IPS-15b (cell line): ENCODE data around the gene RNASE11.
"Not testable (repeated sequence)": the region's sequence is repeated elsewhere in the genome, so short reads cannot be mapped to it uniquely, and the experiment has no call there.

Source experiments
- H3K27me3 ChIP-seq: one replicate; pipeline ENCODE4 v1.6.1; 2013; ENCODE audit warnings: low read length; ENCODE audit not compliant: control insufficient read depth, insufficient read depth
- H3K36me3 ChIP-seq: one replicate; pipeline ENCODE4 v1.6.1; 2013; ENCODE audit warnings: low read length; ENCODE audit not compliant: control insufficient read depth, insufficient read depth
- H3K4me1 ChIP-seq: one replicate; pipeline ENCODE4 v1.6.1; 2013; ENCODE audit warnings: mild to moderate bottlenecking, low read length; ENCODE audit not compliant: control insufficient read depth, insufficient read depth
- H3K4me3 ChIP-seq: one replicate; pipeline ENCODE4 v1.5.1; 2013; ENCODE audit warnings: low read depth, low read length
- H3K9ac ChIP-seq: one replicate; pipeline ENCODE4 v1.6.1; 2013; ENCODE audit warnings: low read depth, mild to moderate bottlenecking, low read length
- H3K9me3 ChIP-seq: one replicate; pipeline ENCODE4 v1.6.1; 2013; ENCODE audit warnings: mild to moderate bottlenecking, low read length; ENCODE audit not compliant: control insufficient read depth, insufficient read depth

The RNASE11 gene

GRCh38 chr14:20569066-20569465 is 18.7 kb downstream of the RNASE11 start:
- H3K4me1 ChIP-seq: no peaks in the 10 kb centered on the region
- no peaks in the 10 kb centered on the region for H3K36me3 ChIP-seq
- no peak overlapping the region for H3K4me3 ChIP-seq

DNA sequence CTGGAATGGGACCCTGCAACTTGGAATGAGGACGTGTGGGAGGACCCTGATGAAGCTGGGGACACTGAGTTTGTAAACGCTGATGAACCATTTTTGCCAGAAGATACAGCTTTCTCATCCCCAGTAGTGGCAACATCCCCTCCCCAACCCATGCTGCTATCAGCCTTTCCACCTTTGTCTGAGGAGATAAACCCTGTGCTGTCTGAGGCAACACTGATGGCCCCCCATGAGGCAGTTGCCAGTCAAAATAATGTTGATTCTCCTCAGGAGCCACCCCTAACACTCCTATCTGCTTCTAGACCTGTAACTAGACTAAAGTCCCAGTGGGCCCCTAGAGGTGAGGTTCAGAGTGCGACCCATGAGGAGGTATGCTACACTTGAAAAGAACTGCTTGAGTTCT is 19.4 kb downstream of the RNASE11 start:
- Histone ChIP-seq H3K9me3 (peaks cover 7% of the 10 kb centered on the region), H3K4me1 (no peaks in the 10 kb centered on the region), H3K4me3 (no peak overlapping the region), H3K36me3 (no peaks in the 10 kb centered on the region), H3K27me3 (no peaks in the 10 kb centered on the region), H3K9ac (no peak overlapping the region)

More at GRCh38 chr14:20569066-20569465, 18.7 kb downstream of the RNASE11 start:
- no peak overlapping the region for H3K9ac ChIP-seq
- peaks cover 7% of the 10 kb centered on the region for H3K9me3 ChIP-seq
- no peaks in the 10 kb centered on the region for H3K27me3 ChIP-seq

GRCh38 chr14:20567199-20567598 is 20.6 kb downstream of the RNASE11 start:
- not testable (repeated sequence) for H3K4me3 ChIP-seq, H3K4me1 ChIP-seq, H3K9ac ChIP-seq

GRCh38 chr14:20564501-20564997 is 23.3 kb downstream of the RNASE11 start:
- H3K36me3 ChIP-seq: no peaks in the 10 kb centered on the region
- H3K4me1 ChIP-seq: no peaks in the 10 kb centered on the region
- H3K4me3 ChIP-seq: no peak overlapping the region
- peaks cover 7% of the 10 kb centered on the region for H3K9me3 ChIP-seq
- H3K9ac ChIP-seq: no peak overlapping the region
- H3K27me3 ChIP-seq: no peaks in the 10 kb centered on the region

More at GRCh38 chr14:20567199-20567598, 20.6 kb downstream of the RNASE11 start:
- not testable (repeated sequence) for H3K27me3 ChIP-seq, H3K36me3 ChIP-seq, H3K9me3 ChIP-seq

- Histone ChIP-seq H3K9me3 (peaks cover 1% of the 10 kb centered on the region), H3K4me3 (no peak overlapping the region), H3K9ac (no peak overlapping the region), H3K4me1 (peaks cover 2% of the 10 kb centered on the region), H3K36me3 (no peaks in the 10 kb centered on the region), H3K27me3 (no peaks in the 10 kb centered on the region)
Observed at GRCh38 chr14:20563971-20564370, 23.8 kb downstream of the RNASE11 start.

GRCh38 chr14:20560961-20561360 is 26.8 kb downstream of the RNASE11 start, which contains the start of gene RNASE9:
Gene RNASE9, minus strand, starts transcription at chr14:20561047.
- Histone ChIP-seq H3K9ac (no peak within 1 kb of the TSS), H3K36me3 (no peaks in the 10 kb centered on the region), H3K4me3 (no peak within 1 kb of the TSS), H3K27me3 (no peaks in the 10 kb centered on the region), H3K9me3 (no peaks in the 10 kb centered on the region), H3K4me1 (peaks cover 7% of the 10 kb centered on the region)

GRCh38 chr14:20559461-20559904 is 28.3 kb downstream of the RNASE11 start:
- H3K27me3 ChIP-seq: no peaks in the 10 kb centered on the region
- H3K9ac ChIP-seq: no peak overlapping the region
- no peak overlapping the region for H3K4me3 ChIP-seq
- H3K4me1 ChIP-seq: peaks cover 7% of the 10 kb centered on the region
- H3K36me3 ChIP-seq: no peaks in the 10 kb centered on the region
- no peaks in the 10 kb centered on the region for H3K9me3 ChIP-seq

DNA sequence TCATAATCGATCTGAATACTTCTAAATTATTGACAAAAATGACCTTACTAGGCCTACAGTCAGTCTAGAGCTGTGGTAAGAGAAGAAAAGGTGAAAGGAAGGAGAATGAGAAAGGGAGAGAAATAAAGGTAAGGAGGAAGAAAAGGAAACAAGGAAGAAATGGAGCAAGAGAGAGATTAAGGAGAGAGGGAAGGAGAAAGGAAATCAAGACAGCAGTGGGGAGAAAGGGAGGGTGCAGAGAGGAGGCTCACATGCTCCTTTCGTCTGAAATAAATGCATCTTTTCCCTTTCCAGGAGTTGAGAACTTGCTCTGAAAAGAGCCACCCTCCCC is 30.6 kb downstream of the RNASE11 start:
- Histone ChIP-seq H3K36me3 (no peaks in the 10 kb centered on the region), H3K4me3 (no peak overlapping the region), H3K27me3 (no peaks in the 10 kb centered on the region), H3K4me1 (peaks cover 7% of the 10 kb centered on the region), H3K9me3 (no peaks in the 10 kb centered on the region), H3K9ac (no peak overlapping the region)

DNA sequence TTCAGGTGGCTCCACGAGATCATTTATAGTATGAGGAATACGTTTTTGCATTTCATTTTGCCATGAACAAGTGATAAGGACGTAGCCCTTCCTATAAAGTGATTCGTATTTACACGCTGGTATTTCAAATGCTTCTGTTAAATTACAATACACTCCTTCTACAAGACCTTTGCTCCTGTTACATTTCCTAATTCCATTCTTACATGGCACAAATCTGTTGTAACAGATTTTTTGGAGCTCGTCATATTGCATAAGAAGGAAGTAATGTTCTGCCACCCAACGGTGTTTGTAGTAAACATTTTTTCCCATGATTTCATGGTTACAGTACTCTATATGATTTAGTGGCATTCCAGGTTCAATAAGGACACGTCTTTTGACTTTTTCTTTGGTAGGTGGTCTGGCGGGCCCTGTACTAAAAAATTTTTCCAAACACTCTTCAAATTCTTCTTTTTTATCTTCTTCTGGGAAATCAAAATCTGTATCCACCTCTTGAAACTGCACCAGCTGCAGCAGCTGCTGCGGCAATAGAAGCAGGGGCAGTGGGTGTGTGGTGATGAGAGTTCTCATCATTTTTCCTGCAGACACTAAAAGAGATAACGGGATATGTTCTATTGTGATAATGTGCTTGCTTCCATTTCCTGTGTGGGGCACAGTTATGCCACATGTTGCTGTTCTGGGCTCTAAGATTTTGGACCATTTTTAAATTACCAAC is 31.1 kb downstream of the RNASE11 start:
- H3K4me1 ChIP-seq: peaks cover 7% of the 10 kb centered on the region
- no peak overlapping the region for H3K4me3 ChIP-seq

GRCh38 chr14:20555845-20556244 is 32.0 kb downstream of the RNASE11 start:
- no peaks in the 10 kb centered on the region for H3K9me3 ChIP-seq
- no peak overlapping the region for H3K9ac ChIP-seq
- H3K36me3 ChIP-seq: no peaks in the 10 kb centered on the region
- H3K4me3 ChIP-seq: no peak overlapping the region
- H3K27me3 ChIP-seq: no peaks in the 10 kb centered on the region
- peaks cover 7% of the 10 kb centered on the region for H3K4me1 ChIP-seq

More for the DNA sequence above, 31.1 kb downstream of the RNASE11 start:
- no peaks in the 10 kb centered on the region for H3K9me3 ChIP-seq
- H3K9ac ChIP-seq: no peak overlapping the region
- no peaks in the 10 kb centered on the region for H3K27me3 ChIP-seq
- no peaks in the 10 kb centered on the region for H3K36me3 ChIP-seq

DNA sequence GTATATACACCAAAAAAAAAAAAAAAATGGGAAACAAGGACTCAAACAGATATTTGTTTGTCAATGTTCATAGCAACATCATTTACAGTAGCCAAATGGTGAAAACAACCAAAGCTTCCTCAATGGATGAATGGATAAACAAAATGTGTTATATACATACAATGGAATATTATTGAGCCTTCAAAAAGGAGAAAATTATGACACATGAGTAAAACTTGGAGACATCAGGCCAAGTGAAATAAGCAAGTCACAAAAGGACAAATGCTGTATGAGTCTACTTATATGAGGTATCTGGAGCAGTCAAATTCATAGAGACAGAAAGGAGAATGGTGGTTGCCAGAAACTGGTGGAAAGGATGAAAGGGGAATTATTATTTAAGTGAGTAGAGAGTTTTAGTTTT is 34.8 kb downstream of the RNASE11 start:
- Histone ChIP-seq H3K9me3 (no peaks in the 10 kb centered on the region), H3K4me1 (no peaks in the 10 kb centered on the region), H3K9ac (no peak overlapping the region), H3K27me3 (no peaks in the 10 kb centered on the region), H3K4me3 (no peak overlapping the region), H3K36me3 (no peaks in the 10 kb centered on the region)

- Histone ChIP-seq H3K27me3 (no peaks in the 10 kb centered on the region), H3K4me3 (no peak overlapping the region), H3K9ac (no peak overlapping the region), H3K9me3 (no peaks in the 10 kb centered on the region), H3K36me3 (no peaks in the 10 kb centered on the region), H3K4me1 (no peaks in the 10 kb centered on the region)
Observed at GRCh38 chr14:20551606-20552005, 36.2 kb downstream of the RNASE11 start.
